MCF 10A (cell line): ENCODE measurements around the gene IKZF5. TPM values are rescaled to one million over a fixed set of nuclear protein-coding genes. Genes with fewer than 3 reads are reported as not detected.

Experiments
- total RNA-seq: library from RNA; stranded (reverse); gene quantifications from 2 replicates; pipeline ENCODE4 v1.2.3, GENCODE V29; 2022

Gene IKZF5
- total RNA-seq, 1 experiment from 2014 or later: 16.4 TPM

Other genes with a start within 250 kb of the IKZF5 start
- 0.91 and 1.1 TPM in 2 replicates for gene CUZD1, start 162.9 kb downstream of the IKZF5 start, total RNA-seq
- gene FAM24B, start 129.2 kb downstream of the IKZF5 start, total RNA-seq: 17.1 and 23.7 TPM in 2 replicates
- gene FAM24A, start 98.2 kb downstream of the IKZF5 start, total RNA-seq: not detected in 2 replicates
- gene C10orf88, start 54.6 kb downstream of the IKZF5 start, total RNA-seq: 11.7 and 13.6 TPM in 2 replicates
- 6.5 and 8.3 TPM in 2 replicates for gene PSTK, start 28.4 kb downstream of the IKZF5 start, total RNA-seq
- 11.9 and 15.7 TPM in 2 replicates for gene ACADSB, start 211 bp upstream of the IKZF5 start, total RNA-seq
- not detected in 2 replicates for gene HMX3, start 127.2 kb upstream of the IKZF5 start, total RNA-seq
- gene HMX2, start 139.3 kb upstream of the IKZF5 start, total RNA-seq: not detected in 2 replicates
- gene BUB3, start 145.6 kb upstream of the IKZF5 start, total RNA-seq: 185 and 197 TPM in 2 replicates